HTERT RPE-1 (cell line): Measurements from ENCODE around the gene HOXA7.

ENCODE experiments used
- in situ Hi-C: fragments of 300-500 bp; cut with MboI; formaldehyde crosslinking; loops from 4 replicates; pipeline ENCODE4 v1.14.3; 2020; ENCODE audit warnings: low sequenced_read_pairs

Gene HOXA7

DNA sequence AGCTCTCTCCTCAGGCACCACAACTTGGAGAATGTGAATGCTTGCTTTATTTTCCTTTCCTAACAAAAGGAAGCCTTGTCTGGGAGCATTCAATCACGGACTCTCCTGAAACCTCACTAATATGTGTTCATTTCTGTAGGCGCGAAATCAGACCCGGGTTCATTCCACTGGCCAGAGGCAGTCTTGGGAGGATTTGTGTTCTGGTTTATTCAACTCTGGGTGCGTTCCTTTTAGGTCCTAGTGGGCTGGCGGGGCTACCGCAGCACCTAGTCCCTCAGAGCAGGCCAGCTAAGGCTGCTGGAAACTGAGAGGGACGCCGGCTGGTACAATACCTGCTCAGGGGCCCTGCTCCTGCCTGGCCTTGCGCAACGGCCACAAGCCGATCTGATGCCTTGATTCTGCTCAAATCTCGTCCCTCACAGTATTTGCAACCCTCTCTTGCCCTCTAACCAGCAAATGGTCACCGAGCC, 33.4 kb downstream of the HOXA7 start:
- in situ Hi-C loops = no loop called here

DNA sequence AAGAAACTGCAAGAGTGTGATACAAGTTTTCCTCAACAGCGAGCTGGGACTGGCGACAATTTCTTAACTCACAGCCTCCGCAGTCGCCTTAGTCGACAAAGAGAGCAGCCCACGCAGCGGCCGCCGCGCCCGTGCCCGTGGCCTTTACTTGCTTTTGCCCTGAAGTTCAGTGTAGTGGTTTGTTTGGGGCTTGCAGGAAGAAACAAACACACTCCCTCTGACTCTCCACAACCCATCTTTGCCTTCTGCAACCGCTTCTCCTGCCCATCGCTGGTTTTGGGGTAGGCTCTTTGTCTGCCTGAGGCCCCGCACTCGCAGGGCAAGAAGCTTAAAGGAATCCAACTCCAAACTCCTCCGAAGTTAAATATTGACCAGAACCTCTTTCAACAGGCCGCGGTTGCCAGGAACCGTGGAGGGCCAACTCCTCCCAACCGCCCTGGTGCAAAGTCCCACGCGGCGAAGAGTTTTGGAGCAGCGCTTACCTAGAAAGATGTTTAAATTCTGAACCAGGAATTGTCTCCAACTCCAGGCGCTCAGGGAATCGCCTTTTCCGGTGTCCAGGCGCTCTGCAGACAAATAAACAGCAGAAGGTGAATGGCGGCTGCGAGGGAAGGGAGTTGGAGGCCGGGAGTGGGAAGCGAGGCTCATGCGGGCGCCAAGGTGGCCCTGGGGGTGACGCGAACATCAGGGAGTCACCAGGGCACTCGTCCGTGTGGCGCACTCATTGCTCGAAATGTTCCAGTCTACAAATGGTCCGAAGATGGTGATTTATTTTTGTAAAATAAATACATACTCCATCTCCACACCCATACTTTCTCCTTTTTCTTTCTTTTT, 34.2 kb downstream of the HOXA7 start:
- in situ Hi-C loops = no loop called here

DNA sequence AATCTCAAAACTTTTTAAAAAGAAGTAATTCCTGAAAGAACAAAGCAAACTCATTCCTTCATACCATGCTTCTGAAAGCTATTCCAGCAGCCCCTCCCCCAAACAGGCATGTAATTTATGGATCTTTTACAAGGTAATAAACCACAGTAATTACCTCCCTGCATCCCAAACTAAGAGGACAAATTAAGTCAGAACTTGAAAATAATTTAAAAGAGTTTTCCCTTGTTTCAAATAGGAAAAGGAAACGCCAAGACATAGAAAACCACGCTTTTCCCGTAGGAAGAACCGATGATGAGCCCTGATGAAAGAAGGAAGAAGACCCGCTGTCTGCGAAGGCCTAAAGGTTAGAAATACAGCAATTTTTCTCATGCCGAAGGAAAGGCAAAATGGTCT, 34.8 kb downstream of the HOXA7 start:
- in situ Hi-C loops = no loop called here

DNA sequence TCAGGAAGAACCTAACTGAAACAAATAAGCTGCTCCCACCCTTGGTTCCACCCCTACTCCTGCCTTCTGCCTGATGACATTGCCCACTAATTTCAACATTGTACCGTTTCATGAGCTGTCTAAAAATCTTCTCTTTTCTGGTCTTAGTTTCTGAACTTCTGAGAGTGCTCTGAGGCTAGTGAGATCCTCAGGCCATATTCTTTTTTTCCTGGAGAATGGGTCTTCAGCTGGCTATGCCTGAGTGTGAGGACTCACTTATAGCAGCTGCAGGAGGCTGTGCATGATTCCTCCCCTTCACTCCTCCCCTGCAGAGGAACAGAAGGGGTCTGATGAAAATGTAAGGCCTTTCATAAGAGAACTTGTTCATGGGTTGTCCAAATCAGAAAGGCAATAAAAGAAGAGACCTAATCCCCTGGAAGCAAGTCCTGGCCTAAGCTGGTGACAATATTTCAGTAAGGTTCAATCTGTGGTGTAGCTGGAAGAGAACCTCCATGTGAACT, 37.0 kb downstream of the HOXA7 start:
- in situ Hi-C loops = no loop called here

DNA sequence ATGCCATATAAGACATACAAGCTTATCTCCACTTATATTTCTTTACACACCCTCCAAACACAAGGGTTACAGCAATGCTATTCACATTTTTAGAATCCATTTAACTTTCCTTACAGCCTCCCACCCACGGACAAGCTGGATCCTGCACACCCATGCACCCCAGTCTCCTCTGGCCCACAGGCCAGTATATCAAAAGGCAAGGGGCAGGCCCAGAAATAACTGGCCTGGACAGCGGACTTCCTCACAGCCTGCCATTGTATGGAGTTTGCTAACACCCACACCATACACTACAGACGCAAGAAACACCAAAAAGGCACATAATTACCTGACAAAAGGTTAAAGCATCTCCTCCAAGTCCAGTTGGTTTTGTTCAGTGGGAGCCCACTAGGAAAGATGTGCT, 37.9 kb downstream of the HOXA7 start:
- in situ Hi-C loops = no loop called here

GRCh38 chr7:27117887-27118491, 38.5 kb downstream of the HOXA7 start:
- in situ Hi-C loops = no loop called here

GRCh38 chr7:27116962-27117886, 39.3 kb downstream of the HOXA7 start:
- in situ Hi-C loops = no loop called here

DNA sequence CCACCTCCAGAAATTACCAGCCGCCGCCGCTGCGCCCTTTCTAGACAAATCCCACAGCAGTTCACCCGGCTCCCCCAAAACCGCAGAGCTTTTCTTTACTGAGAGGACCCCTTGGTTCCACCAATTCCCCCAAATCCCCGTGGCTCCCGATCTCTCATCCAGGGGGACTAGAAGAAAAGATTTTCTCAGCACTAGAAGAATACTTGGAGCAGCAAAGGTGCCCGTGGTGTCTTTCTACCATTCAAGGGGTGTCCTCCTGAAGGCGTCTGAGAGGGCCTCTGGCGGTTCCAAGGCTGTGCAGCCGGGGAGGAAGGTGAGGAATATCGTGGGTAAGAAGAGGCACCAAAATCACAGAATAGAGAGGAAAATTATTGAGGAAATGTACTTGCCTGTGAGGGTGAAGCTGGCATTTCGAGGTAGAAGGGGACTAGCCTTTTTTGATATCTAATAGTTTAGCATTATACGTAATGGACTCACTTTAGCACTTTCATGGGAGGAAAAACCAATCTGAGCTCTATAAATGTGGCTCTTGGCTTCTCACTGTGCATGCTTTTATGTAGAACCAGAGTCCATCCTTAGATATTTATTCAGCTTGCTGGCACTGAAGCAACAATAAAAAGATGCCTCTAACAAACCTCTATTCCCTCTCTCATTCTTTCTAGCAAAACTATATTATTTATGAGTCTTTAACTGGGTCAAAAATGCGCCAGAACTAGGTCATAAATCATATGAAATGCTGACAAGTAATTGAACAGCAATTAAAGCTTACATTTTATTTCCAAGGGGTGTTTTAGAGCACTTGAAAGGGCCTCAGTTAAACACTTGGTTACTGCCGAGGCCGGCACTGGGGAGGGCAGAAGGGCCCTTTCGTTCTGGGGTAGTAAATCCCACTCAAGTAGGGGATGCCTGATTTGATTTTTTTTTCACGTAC, 40.2 kb downstream of the HOXA7 start:
- in situ Hi-C loops = no loop called here

DNA sequence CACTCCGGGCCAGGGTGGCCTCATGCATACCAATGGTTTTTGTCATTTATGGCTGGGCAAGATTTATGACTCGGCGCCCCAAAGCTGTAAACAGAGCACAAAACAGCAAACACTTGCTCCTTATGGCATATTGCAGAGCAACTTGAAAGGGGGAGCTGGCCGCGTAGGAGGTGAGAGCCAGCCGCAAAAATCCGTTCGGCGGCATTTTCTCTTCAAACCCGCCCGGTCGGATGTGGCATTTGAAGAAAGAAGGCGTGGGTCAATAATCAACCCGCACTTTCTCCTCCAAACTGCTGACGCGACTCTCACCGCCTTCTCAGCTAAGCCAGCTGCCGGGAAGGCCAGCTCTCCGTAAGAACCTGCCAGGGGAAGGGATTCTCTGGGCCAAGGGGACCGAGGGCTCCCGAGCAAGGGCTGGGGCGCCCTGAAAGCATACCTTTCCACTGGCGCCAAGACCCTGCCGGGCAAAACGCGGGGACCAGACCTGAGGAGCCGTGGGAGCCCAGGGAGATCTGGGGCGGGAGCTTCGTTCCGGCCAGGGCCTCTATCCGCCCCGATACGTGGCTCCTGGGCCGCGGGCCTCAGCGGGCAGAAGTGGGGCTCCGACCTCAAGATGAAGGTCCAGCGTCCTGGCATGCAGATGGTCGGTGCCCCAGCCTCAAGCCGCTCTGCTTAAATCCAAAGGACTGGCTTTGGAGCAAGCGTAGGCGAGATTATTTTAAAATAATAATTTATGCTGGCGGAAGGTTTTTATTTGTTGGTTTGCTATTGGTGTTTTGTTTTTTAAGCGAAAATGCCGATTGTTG, 41.1 kb downstream of the HOXA7 start:
- in situ Hi-C loops = no loop called here

DNA sequence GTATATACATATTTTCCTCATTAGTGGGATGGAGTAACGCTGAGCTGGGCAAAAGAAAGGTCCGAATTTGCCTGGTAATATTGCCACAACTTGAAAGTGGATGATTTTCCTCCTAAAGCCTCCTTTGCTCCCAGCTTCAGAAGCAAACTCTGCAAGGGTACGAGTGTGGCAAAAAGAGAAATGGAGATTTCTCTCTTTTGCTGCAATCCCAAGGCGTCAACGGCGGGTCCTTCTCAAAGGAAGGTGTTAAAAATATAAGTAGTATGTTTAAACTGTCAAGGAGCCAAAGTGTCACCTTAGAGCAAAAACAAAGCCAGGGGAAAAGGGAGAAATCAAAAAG, 41.6 kb downstream of the HOXA7 start:
- in situ Hi-C loops = no loop called here

GRCh38 chr7:27113991-27114769, 42.3 kb downstream of the HOXA7 start:
- in situ Hi-C loops = no loop called here

DNA sequence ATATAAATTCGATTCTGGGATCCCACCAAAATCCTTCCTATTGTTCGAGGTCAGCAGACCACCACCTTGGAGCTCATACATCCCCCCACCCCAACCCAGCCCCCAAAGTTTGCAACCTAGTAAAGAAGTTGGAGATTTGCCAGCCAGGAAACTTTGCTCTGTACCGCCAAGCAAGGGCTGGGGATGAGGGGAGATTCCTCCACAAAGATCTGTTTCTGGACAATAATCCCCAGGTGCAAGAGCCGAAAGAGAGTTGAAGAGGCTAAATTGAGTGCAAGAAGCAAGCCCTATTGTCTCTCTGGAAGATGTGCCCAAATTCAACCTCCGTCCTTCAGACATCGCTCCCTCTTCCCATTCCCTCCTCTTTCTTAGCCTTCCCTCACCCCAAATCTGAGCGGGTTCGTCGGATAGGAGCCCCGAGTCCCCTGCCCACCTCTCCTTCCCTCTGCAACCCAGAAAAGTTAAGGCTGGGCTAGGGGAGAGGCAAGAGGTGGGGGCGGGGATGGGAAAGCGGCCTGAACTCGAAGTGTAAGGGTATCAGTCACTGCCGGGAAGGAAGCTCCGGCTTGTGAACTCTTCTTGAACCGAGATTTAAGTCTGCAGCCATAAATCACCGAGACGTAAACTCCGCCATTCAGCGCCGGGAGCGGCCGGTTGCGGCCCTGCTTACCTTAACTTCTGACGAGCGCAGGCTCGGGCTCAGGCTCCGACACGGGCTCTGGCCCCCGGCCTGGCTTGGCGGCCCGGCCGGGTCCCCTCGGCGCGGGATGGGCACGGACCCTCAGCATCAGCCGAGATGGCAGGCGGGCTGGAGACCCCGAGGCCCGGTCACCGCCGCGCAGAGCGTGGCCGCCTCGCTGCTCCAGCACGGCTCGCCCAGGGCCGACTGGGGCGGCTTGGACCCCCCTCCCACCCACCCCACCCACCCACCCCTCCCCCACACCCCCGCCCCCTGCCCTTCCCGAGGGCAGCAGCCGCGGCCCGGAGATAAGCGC, 43.2 kb downstream of the HOXA7 start:
- in situ Hi-C loops = no loop called here

- in situ Hi-C loops = no loop called here
Observed at GRCh38 chr7:27112361-27112760, 44.1 kb downstream of the HOXA7 start.

DNA sequence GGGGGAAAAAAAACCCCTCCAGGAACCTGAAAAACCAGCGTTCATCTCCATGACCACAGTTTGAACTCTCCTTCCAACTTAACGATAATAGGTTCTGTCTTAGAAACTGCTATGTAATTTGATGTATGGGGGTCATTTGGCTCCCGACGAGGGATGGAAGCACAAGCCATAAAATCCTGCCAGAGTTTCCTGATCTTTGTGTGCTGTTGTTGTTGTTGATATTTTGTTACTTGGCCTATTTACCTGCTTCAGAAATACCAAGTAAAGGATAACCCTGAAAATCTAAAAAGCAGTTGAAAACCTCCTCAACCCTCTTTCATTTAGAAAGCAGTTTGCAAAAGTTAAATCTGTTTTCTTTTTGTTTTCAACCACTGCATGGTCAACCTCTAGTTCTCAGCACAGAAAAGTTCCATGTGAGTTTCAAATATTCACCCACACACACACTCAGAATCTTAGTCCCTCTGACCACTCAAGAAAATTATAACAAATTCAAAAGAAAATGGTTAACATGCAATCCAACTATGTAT, 44.7 kb downstream of the HOXA7 start:
- in situ Hi-C loops = no loop called here

GRCh38 chr7:27111042-27111750, 45.3 kb downstream of the HOXA7 start:
- in situ Hi-C loops = no loop called here

GRCh38 chr7:27110186-27111031, 46.1 kb downstream of the HOXA7 start:
- in situ Hi-C loops = no loop called here
